HepG2 (cell line): ENCODE results near the gene PKD1L1. TPM values are rescaled to one million over a fixed set of nuclear protein-coding genes. Genes with fewer than 3 reads are reported as not detected.

Experiments used
- ATAC-seq: fragments of 200-7000 bp; cut with Tn5 transposase; 3 replicates; pipeline ENCODE4 v1.9.1; 2020; ENCODE audit warnings: mild to moderate bottlenecking, moderate library complexity
- BruUV-seq: library from RNA; stranded (reverse); fragments of 400-500 nt; replicated peaks from 2 replicates; lab custom pipeline; 2021; lab: Mats Ljungman, UMichigan
- CTCF ChIA-PET: fragments of 300-600 bp; formaldehyde crosslinking; extraction: SDS; loops from one replicate; lab custom pipeline; 2021; ENCODE audit warnings: low total read pairs, inconsistent platforms, low intra/inter-chr PET ratio; lab: Yijun Ruan, JAX
- POLR2A ChIA-PET: fragments of 350-600 bp; sonication (Branson Sonifier 250); formaldehyde crosslinking; loops from one replicate; lab custom pipeline; 2020; ENCODE audit warnings: antibody characterized with exemption, inconsistent platforms; lab: Yijun Ruan, JAX
- DNase-seq: peaks from one replicate; pipeline ENCODE4 v3.0.0-alpha.2; 2015; ENCODE audit warnings: low spot score
- FAIRE-seq: peaks from 3 replicates; lab custom pipeline; 2011; peaks lifted over from hg19 to GRCh38; lab: Jason Lieb, UNC
- H2AFZ ChIP-seq: one replicate; pipeline ENCODE4 v1.6.1; 2011; ENCODE audit warnings: low read length, inconsistent platforms
- H3K27ac ChIP-seq: fragments of 300-600 bp; 3 replicates; pipeline ENCODE4 v1.8.0; 2011; ENCODE audit warnings: mixed run types, mild to moderate bottlenecking, mixed read lengths, low read length, inconsistent platforms; ENCODE audit not compliant: insufficient read depth; ENCODE audit errors: extremely low read length
- H3K27me3 ChIP-seq, 2 experiments: fragments of 200-600 bp in 1 of 2; 2 replicates in 1 of 2; 3 replicates in 1 of 2; pipeline versions ENCODE4 v1.6.0 to v1.8.0; 2011; ENCODE audit warnings: low read length in 2 of 2, mild to moderate bottlenecking in 2 of 2, moderate library complexity in 2 of 2, inconsistent platforms in 1 of 2; ENCODE audit not compliant: insufficient read depth in 2 of 2, control insufficient read depth in 1 of 2
- H3K36me3 ChIP-seq, 2 experiments: fragments of 200-600 bp in 1 of 2; replicated peaks in 1 of 2; 2 replicates in 1 of 2; 3 replicates in 1 of 2; pipeline versions ENCODE4 v1.5.1 to v1.8.0; 2011; ENCODE audit warnings: low read length in 2 of 2, inconsistent platforms in 1 of 2; ENCODE audit not compliant: insufficient read depth in 2 of 2, control insufficient read depth in 1 of 2
- H3K4me1 ChIP-seq: 2 replicates; pipeline ENCODE4 v1.5.1; 2012; ENCODE audit warnings: low read length, inconsistent platforms; ENCODE audit not compliant: insufficient read depth
- H3K4me2 ChIP-seq: 2 replicates; pipeline ENCODE4 v1.6.0; 2011; ENCODE audit warnings: low read depth, low read length, inconsistent platforms
- H3K4me3 ChIP-seq, 3 experiments: fragments of 200-600 bp in 1 of 3; sonication (generic), shearing (Covaris generic) in 1 of 3; replicated peaks in 1 of 3; 2 replicates each; pipeline ENCODE4 v1.5.1; 2011 to 2016; ENCODE audit warnings: low read length in 3 of 3, inconsistent platforms in 2 of 3, low read depth in 2 of 3, mild to moderate bottlenecking in 2 of 3, control low read depth in 1 of 3, mixed read lengths in 1 of 3; ENCODE audit not compliant: insufficient read depth in 1 of 3
- H3K79me2 ChIP-seq: one replicate; pipeline ENCODE4 v1.6.1; 2011; ENCODE audit warnings: low read length, inconsistent platforms; ENCODE audit not compliant: insufficient read depth
- H3K9ac ChIP-seq: 2 replicates; pipeline ENCODE4 v1.6.0; 2011; ENCODE audit warnings: mild to moderate bottlenecking, low read depth, low read length, inconsistent platforms; ENCODE audit not compliant: insufficient read depth
- H3K9me3 ChIP-seq: 2 replicates; pipeline ENCODE4 v1.5.1; 2012; ENCODE audit warnings: mild to moderate bottlenecking, low read length
- H4K20me1 ChIP-seq: 2 replicates; pipeline ENCODE4 v1.6.0; 2011; ENCODE audit warnings: inconsistent platforms, mild to moderate bottlenecking, low read length, moderate library complexity; ENCODE audit not compliant: insufficient read depth
- ATF6 ChIP-seq: sonication (generic); formaldehyde crosslinking; conservative IDR thresholded peaks from 2 replicates; pipeline ENCODE4 v1.4.0; 2020; ENCODE audit warnings: missing genetic modification reagents
- ATF7-NPFF ChIP-seq: sonication (generic); formaldehyde crosslinking; IDR thresholded peaks from 2 replicates; pipeline ENCODE4 v1.8.1; 2023; ENCODE audit warnings: mild to moderate bottlenecking, low read depth, missing genetic modification reagents, moderate library complexity
- CEBPG ChIP-seq: IDR thresholded peaks from 2 replicates; pipeline ENCODE4 v1.6.1; 2016
- CREB1 ChIP-seq, 2 experiments: fragments of 450-650 bp in 1 of 2; IDR thresholded peaks; 2 replicates each; pipeline ENCODE4 v1.6.1; 2016 to 2017; ENCODE audit warnings: control low read depth in 1 of 2, mild to moderate bottlenecking in 1 of 2, missing compliant biosample characterization in 1 of 2, missing genetic modification characterization in 1 of 2
- ELF1 ChIP-seq: sonication (generic); formaldehyde crosslinking; IDR thresholded peaks from 2 replicates; pipeline ENCODE4 v1.4.0; 2020; ENCODE audit warnings: missing genetic modification reagents
- ELF4 ChIP-seq: sonication (generic); formaldehyde crosslinking; IDR thresholded peaks from 2 replicates; pipeline ENCODE4 v1.5.0; 2020; ENCODE audit warnings: missing genetic modification reagents, mild to moderate bottlenecking, moderate library complexity, borderline replicate concordance
- GTF3A ChIP-seq: sonication (generic); formaldehyde crosslinking; conservative IDR thresholded peaks from 2 replicates; pipeline ENCODE4 v1.4.0; 2020; ENCODE audit warnings: mild to moderate bottlenecking, missing genetic modification reagents
- JUND ChIP-seq: sonication (generic); formaldehyde crosslinking; IDR thresholded peaks from 2 replicates; pipeline ENCODE4 v1.8.0; 2022; ENCODE audit warnings: mild to moderate bottlenecking, missing genetic modification reagents
- MED13 ChIP-seq: sonication (generic); formaldehyde crosslinking; IDR thresholded peaks from 2 replicates; pipeline ENCODE4 v1.5.0; 2020; ENCODE audit warnings: missing genetic modification reagents
- POLR2G ChIP-seq: fragments of 200-400 bp; formaldehyde crosslinking; IDR thresholded peaks from 2 replicates; pipeline ENCODE4 v1.6.1; 2018; ENCODE audit warnings: mild to moderate bottlenecking, low read depth, low read length, moderate library complexity
- PRPF4 ChIP-seq: fragments of 200-400 bp; formaldehyde crosslinking; IDR thresholded peaks from 2 replicates; pipeline ENCODE4 v1.6.1; 2016; ENCODE audit warnings: low read length, low read depth; ENCODE audit not compliant: poor library complexity, severe bottlenecking
- REL ChIP-seq: sonication (generic); formaldehyde crosslinking; conservative IDR thresholded peaks from 2 replicates; pipeline ENCODE4 v1.8.0; 2022; ENCODE audit warnings: mild to moderate bottlenecking, missing genetic modification reagents, moderate library complexity
- RFX3 ChIP-seq: IDR thresholded peaks from 2 replicates; pipeline ENCODE4 v1.6.1; 2016; ENCODE audit warnings: missing biosample characterization, missing genetic modification reagents
- SRSF1 ChIP-seq: fragments of 200-400 bp; formaldehyde crosslinking; optimal IDR thresholded peaks from 2 replicates; pipeline ENCODE3; 2017; ENCODE audit warnings: mild to moderate bottlenecking, low read depth, low read length, moderate library complexity
- SUZ12 ChIP-seq: fragments of 150-350 bp; IDR thresholded peaks from 2 replicates; pipeline ENCODE4 v1.6.1; 2014; ENCODE audit warnings: low read depth, low read length
- TRIM22 ChIP-seq: fragments of 450-650 bp; IDR thresholded peaks from 2 replicates; pipeline ENCODE4 v1.6.1; 2017
- ZBTB33 ChIP-seq: sonication (generic); formaldehyde crosslinking; IDR thresholded peaks from 2 replicates; pipeline ENCODE4 v1.4.0; 2020; ENCODE audit warnings: missing genetic modification reagents
- ZBTB37 ChIP-seq: sonication (generic); formaldehyde crosslinking; IDR thresholded peaks from 2 replicates; pipeline ENCODE4 v1.4.0; 2020; ENCODE audit warnings: mild to moderate bottlenecking, missing genetic modification reagents
- ZNF138 ChIP-seq: sonication (generic); formaldehyde crosslinking; IDR thresholded peaks from 2 replicates; pipeline ENCODE4 v1.5.0; 2020; ENCODE audit warnings: mild to moderate bottlenecking, low read depth, missing genetic modification reagents
- ZNF577 ChIP-seq: sonication (generic); formaldehyde crosslinking; IDR thresholded peaks from 2 replicates; pipeline ENCODE4 v1.4.0; 2020; ENCODE audit warnings: mild to moderate bottlenecking, low read depth, missing genetic modification reagents, borderline replicate concordance
- WGBS: methylation state at CpG from one replicate; pipeline ENCODE4 v1.1.6; 2017; ENCODE audit warnings: low lambda C conversion rate; 5-methylcytosine and 5-hydroxymethylcytosine counted together
- in situ Hi-C: cut with HindIII; loops from 2 replicates; pipeline ENCODE4 v1.10.0; 2017; ENCODE audit warnings: low pct_unique_long_range_greater_than_20kb; ENCODE audit not compliant: extremely low pct_ligation_motif_present
- intact Hi-C: fragments of 100-400 bp; cut with micrococcal nuclease; formaldehyde crosslinking; loops from one replicate; pipeline ENCODE4 v1.10.0; 2022; ENCODE audit not compliant: unreplicated experiment
- polyA plus RNA-seq, 8 experiments: library from polyadenylated mRNA; depleted of rRNA in 3 of 8; stranded (reverse) in 7 of 8; unstranded in 1 of 8; fragments of >200 nt; fragmentation: Illumina TruSeq in 4 of 8; extraction: Trizol in 4 of 8; gene quantifications; 2 replicates each; pipeline versions ENCODE4 v1.2.1 to v1.2.3, GENCODE V29; 2011 to 2016; ENCODE audit warnings: low read depth in 4 of 8, missing spikeins in 1 of 8, mixed read lengths in 1 of 8; ENCODE audit not compliant: insufficient read depth in 1 of 8
- total RNA-seq, 5 experiments: library from RNA; depleted of rRNA; stranded (reverse); fragments of >200 nt; fragmentation: Illumina TruSeq; extraction: Trizol; gene quantifications; 2 replicates each; pipeline ENCODE4 v1.2.3, GENCODE V29; 2016; ENCODE audit warnings: low read depth in 1 of 5

PKD1L1 gene
- total and polyA plus RNA-seq, 2 of the 13 experiments (the other 11 are each of a cell fraction or from before 2014, with no cell fraction given) = 0.01 TPM; not detected in 1

GRCh38 chr7:47734949-47735291 is 213.3 kb downstream of the PKD1L1 start:
- ATAC-seq = no peak
- 50% methylated on average over 4 of the region's 4 CpGs for WGBS
- no peaks in the 10 kb centered on the region for H3K9me3 ChIP-seq
- H2AFZ ChIP-seq = no peak overlapping the region
- BruUV-seq = no TSS peak
- H3K79me2 ChIP-seq = no peaks in the 10 kb centered on the region
- H3K36me3 ChIP-seq = no peaks in the 10 kb centered on the region
- intact Hi-C loops = loop anchor here (1.0 to 5.0 kb wide), 6 partner anchors 28 to 291 kb away; no protein-coding TSS in a partner anchor
- POLR2A ChIA-PET = interaction anchor here (0.8 to 5.7 kb wide), 14 partner anchors 9 to 1847 kb away, joined by 3 to 70 read pairs (median 4); partner anchors contain the start of gene IGFBP1
- peak overlapping the region; percentile 37 for H3K9ac ChIP-seq
- peak overlapping the region; percentile 75 for H3K27ac ChIP-seq
- peaks cover 87% of the 10 kb centered on the region for H3K4me1 ChIP-seq
- no peaks in the 10 kb centered on the region for H4K20me1 ChIP-seq
- DNase-seq = no peak
- 0 out of 6 replicates have a peak overlapping the region, but pooled peaks of 1 of the 3 experiments have one; percentile 42 for H3K4me3 ChIP-seq
- H3K27me3 ChIP-seq = no peaks in the 10 kb centered on the region
- in situ Hi-C loops = no loop called here
- CTCF ChIA-PET = no interaction called here
- H3K4me2 ChIP-seq = peak overlapping the region; percentile 55
- no peak for FAIRE-seq
- TF ChIP-seq TRIM22 (no peak), CREB1 (IDR thresholded peaks at IDR 0.05) (no peak), CREB1 (CRISPR knock-in tag; IDR thresholded peaks at IDR 0.05) (no peak), SUZ12 (no peak), RFX3 (no peak), ZNF577 (CRISPR knock-in tag) (no peak), ELF1 (CRISPR knock-in tag) (no peak), JUND (no peak), REL (CRISPR knock-in tag) (no peak), ZBTB37 (CRISPR knock-in tag) (no peak), ATF7-NPFF (CRISPR knock-in tag) (no peak), CEBPG (peak; percentile 53; the same call in 1 of the 2 replicates), ELF4 (no peak), MED13 (no peak), PRPF4 (no peak), ATF6 (CRISPR knock-in tag) (no peak), ZBTB33 (no peak), ZNF138 (CRISPR knock-in tag) (no peak), POLR2G (peak; percentile 10; the same call in 1 of the 2 replicates), SRSF1 (no peak), GTF3A (no peak)
